Neural crest cell (in vitro differentiated cells): ENCODE results near the gene SRR. TPM values are rescaled to one million over a fixed set of nuclear protein-coding genes. Genes with fewer than 3 reads are reported as not detected.

Source experiments
- DNase-seq: peaks from one replicate; pipeline ENCODE4 v3.0.0; 2021; ENCODE audit warnings: low read depth, mixed read lengths, low spot score
- H3K27ac Mint-ChIP-seq: one replicate; pipeline ENCODE4 v1.8.0; 2021; ENCODE audit warnings: mild to moderate bottlenecking, mixed read lengths; ENCODE audit not compliant: unreplicated experiment
- H3K27me3 Mint-ChIP-seq: 2 replicates; pipeline ENCODE4 v1.8.0; 2021; ENCODE audit warnings: low read depth, mild to moderate bottlenecking, mixed read lengths
- H3K36me3 Mint-ChIP-seq: 2 replicates; pipeline ENCODE4 v1.8.0; 2021; ENCODE audit warnings: low read depth, mild to moderate bottlenecking, mixed read lengths
- H3K4me1 Mint-ChIP-seq: 2 replicates; pipeline ENCODE4 v1.8.0; 2021; ENCODE audit warnings: mixed read lengths
- H3K4me3 Mint-ChIP-seq: one replicate; pipeline ENCODE4 v1.8.0; 2021; ENCODE audit warnings: mild to moderate bottlenecking, mixed read lengths
- H3K9me3 Mint-ChIP-seq: 2 replicates; pipeline ENCODE4 v1.8.0; 2021; ENCODE audit warnings: mixed read lengths
- CTCF ChIP-seq: fragments of 200-600 bp; sonication (generic); conservative IDR thresholded peaks from 2 replicates; pipeline ENCODE4 v1.5.0; 2021; ENCODE audit warnings: antibody characterized with exemption, mild to moderate bottlenecking
- total RNA-seq: library from RNA; stranded (reverse); gene quantifications from 2 replicates; pipeline ENCODE4 v1.2.1, GENCODE V29; 2021

The SRR gene
- total RNA-seq, 1 donor from 2014 or later: 35.7 TPM

- H3K4me3 Mint-ChIP-seq: no peak overlapping the region
- H3K27me3 Mint-ChIP-seq: no peaks in the 10 kb centered on the region
- DNase-seq: no peak
- peaks cover 38% of the 10 kb centered on the region for H3K36me3 Mint-ChIP-seq
- no peaks in the 10 kb centered on the region for H3K9me3 Mint-ChIP-seq
- H3K4me1 Mint-ChIP-seq: peaks cover 31% of the 10 kb centered on the region
- no peak for TF ChIP-seq CTCF
- H3K27ac Mint-ChIP-seq: no peak overlapping the region
These were observed 6.7 kb upstream of the SRR start for GRCh38 chr17:2297023-2297422.

DNA sequence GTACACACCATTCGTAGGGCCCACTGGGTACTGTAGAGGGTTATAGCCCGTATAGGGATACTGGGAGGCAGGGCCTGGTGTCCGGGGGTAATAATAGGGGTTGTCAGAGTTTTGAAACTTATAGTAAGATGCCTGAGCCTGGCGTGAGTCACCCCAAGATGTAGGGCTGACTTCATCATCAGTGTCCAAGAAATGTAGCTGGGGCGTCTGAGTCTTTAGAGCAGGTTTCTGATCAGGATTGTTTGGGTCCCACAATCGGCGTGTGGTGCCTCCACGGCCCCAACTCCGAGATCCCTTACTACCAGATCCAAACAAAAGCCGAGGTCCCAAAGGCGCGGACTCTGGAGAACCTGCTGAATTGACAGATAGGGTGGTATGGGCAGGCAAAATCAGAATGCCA is 4.6 kb upstream of the SRR start:
- no peak overlapping the region for H3K4me3 Mint-ChIP-seq
- peaks cover 34% of the 10 kb centered on the region for H3K4me1 Mint-ChIP-seq
- no peaks in the 10 kb centered on the region for H3K27me3 Mint-ChIP-seq
- no peaks in the 10 kb centered on the region for H3K9me3 Mint-ChIP-seq
- no peak for DNase-seq
- H3K36me3 Mint-ChIP-seq: peaks cover 31% of the 10 kb centered on the region
- TF ChIP-seq CTCF: no peak
- no peak overlapping the region for H3K27ac Mint-ChIP-seq

DNA sequence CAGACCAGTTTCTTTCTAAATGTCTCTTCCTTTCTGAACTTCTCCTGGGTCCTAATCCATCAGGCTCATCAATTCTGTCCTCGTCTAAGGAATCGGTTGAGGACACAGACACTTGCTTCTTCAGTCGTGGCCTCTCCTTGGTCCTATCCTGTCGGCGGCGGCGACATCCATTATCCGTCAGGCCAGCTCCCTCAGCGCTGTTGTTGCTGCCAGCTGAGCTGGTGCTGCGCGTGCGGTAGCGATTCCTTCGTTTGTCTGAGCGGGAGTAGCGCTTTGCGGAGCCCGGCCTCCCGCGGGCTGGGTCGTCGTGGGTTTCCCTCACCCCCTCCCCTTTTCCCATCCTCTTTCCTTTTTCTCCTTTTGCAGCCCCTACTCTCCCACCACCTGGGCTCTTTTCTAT is 4.0 kb upstream of the SRR start:
- H3K9me3 Mint-ChIP-seq: no peaks in the 10 kb centered on the region
- peaks cover 26% of the 10 kb centered on the region for H3K36me3 Mint-ChIP-seq
- H3K27ac Mint-ChIP-seq: no peak overlapping the region
- no peak for DNase-seq
- H3K4me1 Mint-ChIP-seq: peaks cover 30% of the 10 kb centered on the region
- TF ChIP-seq CTCF: no peak
- H3K27me3 Mint-ChIP-seq: no peaks in the 10 kb centered on the region
- H3K4me3 Mint-ChIP-seq: peak overlapping the region; percentile 21

DNA sequence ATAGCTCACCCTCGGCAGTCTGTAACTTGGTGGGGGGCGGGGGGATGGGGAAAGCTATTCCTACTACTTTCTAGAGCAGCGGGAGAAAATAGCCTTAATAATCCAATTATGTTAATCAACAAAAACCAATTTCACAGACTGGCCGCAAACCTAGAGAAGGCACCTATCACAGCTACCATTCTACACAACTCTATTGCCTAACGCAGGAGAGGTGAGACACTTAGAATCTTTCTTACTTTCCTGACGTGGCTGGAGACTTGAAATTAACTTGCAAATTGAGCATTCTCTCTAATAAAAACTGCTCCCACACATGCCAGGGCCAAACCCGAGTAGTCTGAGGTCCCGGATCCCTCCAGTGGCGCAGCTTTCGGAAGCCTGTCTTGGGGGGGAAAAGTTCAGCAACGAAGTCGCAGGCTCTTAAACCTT is 959 bp upstream of the SRR start:
- Mint-ChIP-seq H3K27me3 (no peaks in the 10 kb centered on the region), H3K27ac (peak overlapping the region; percentile 54), H3K4me3 (peak overlapping the region; percentile 93), H3K36me3 (peaks cover 15% of the 10 kb centered on the region), H3K4me1 (peaks cover 39% of the 10 kb centered on the region), H3K9me3 (no peaks in the 10 kb centered on the region)
- DNase-seq: no peak
- TF ChIP-seq CTCF: no peak

- no peak for TF ChIP-seq CTCF
- Mint-ChIP-seq H3K4me3 (peak overlapping the region; percentile 86), H3K27ac (peak overlapping the region; percentile 30), H3K36me3 (peaks cover 11% of the 10 kb centered on the region), H3K27me3 (no peaks in the 10 kb centered on the region), H3K9me3 (no peaks in the 10 kb centered on the region), H3K4me1 (peaks cover 44% of the 10 kb centered on the region)
- DNase-seq: no peak
These were observed 1.2 kb downstream of the SRR start for GRCh38 chr17:2304931-2305330.
